Osteoblast (primary cell): Measurements from ENCODE around the gene ADARB2. TPM values are rescaled to one million over a fixed set of nuclear protein-coding genes. Genes with fewer than 3 reads are reported as not detected.

Experiments
- DNase-seq: peaks from one replicate; pipeline ENCODE4 v3.0.0; 2011; ENCODE audit warnings: low spot score, mixed read lengths; ENCODE audit not compliant: insufficient read length; ENCODE audit errors: missing footprints
- H2AFZ ChIP-seq: 2 replicates; pipeline ENCODE4 v1.6.0; 2011; ENCODE audit warnings: mild to moderate bottlenecking, low read length
- H3K27ac ChIP-seq: 2 replicates; pipeline ENCODE4 v1.5.1; 2011; ENCODE audit warnings: mild to moderate bottlenecking, low read depth, low read length, moderate library complexity
- H3K27me3 ChIP-seq: 2 replicates; pipeline ENCODE4 v1.6.0; 2012; ENCODE audit warnings: mild to moderate bottlenecking, control low read depth, inconsistent platforms, low read length, moderate library complexity; ENCODE audit not compliant: insufficient read depth
- H3K36me3 ChIP-seq: 2 replicates; pipeline ENCODE4 v1.5.1; 2011; ENCODE audit warnings: mild to moderate bottlenecking, low read length, control low read depth, moderate library complexity; ENCODE audit not compliant: insufficient read depth
- H3K4me1 ChIP-seq: 2 replicates; pipeline ENCODE4 v1.5.1; 2011; ENCODE audit warnings: mild to moderate bottlenecking, low read length, control low read depth, moderate library complexity; ENCODE audit not compliant: insufficient read depth
- H3K4me2 ChIP-seq: 2 replicates; pipeline ENCODE4 v1.6.0; 2011; ENCODE audit warnings: mild to moderate bottlenecking, low read length; ENCODE audit not compliant: insufficient read depth
- H3K4me3 ChIP-seq: fragments of 200-600 bp; sonication (generic); 3 replicates; pipeline ENCODE4 v1.5.1; 2012; ENCODE audit warnings: mild to moderate bottlenecking, low read length, inconsistent platforms; ENCODE audit not compliant: insufficient read depth
- H3K79me2 ChIP-seq: 2 replicates; pipeline ENCODE4 v1.6.0; 2012; ENCODE audit warnings: mild to moderate bottlenecking, low read length, control low read depth, inconsistent platforms; ENCODE audit not compliant: insufficient read depth
- H3K9me3 ChIP-seq: 2 replicates; pipeline ENCODE4 v1.5.1; 2011; ENCODE audit warnings: low read depth, low read length, control low read depth
- H4K20me1 ChIP-seq: 2 replicates; pipeline ENCODE4 v1.6.0; 2012; ENCODE audit warnings: mild to moderate bottlenecking, low read length, control low read depth; ENCODE audit not compliant: insufficient read depth
- total RNA-seq: library from RNA; depleted of rRNA; stranded (reverse); fragments of >200 nt; gene quantifications from 2 replicates; pipeline ENCODE4 v1.2.3, GENCODE V29; 2012
- TF ChIP-seq, protein P1 (sequence below): IDR thresholded peaks from 2 replicates; pipeline ENCODE4 v1.5.1; 2011; ENCODE audit warnings: mild to moderate bottlenecking, low read depth, low read length, moderate library complexity; ENCODE audit errors: extremely low read depth

The ADARB2 gene
- total RNA-seq, 1 donor: not detected

DNA sequence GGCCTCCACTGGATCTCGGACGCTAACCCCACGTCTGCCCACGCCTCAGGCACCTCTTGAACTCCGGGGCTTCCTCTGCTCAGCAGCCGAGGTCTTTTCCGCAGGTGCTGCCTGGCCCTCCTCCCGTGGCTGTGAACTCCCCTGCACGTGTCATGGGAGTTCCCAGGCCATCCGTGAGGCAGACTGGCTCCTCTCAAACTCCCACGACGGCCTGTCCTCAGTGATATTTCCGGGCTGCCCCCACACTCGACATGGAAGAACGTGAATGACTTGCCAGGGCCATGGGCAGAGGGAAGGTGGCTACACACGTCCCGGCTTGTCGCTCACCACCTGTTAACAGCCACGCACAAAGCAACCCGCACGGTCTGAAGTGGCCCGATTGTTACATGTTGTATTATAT is 110.9 kb downstream of the ADARB2 start:
- Histone ChIP-seq H3K27ac (no peak overlapping the region), H3K4me3 (no peak overlapping the region), H3K9me3 (no peaks in the 10 kb centered on the region), H3K79me2 (no peaks in the 10 kb centered on the region), H2AFZ (no peak overlapping the region), H3K4me2 (no peak overlapping the region), H4K20me1 (no peaks in the 10 kb centered on the region), H3K36me3 (no peaks in the 10 kb centered on the region), H3K27me3 (no peaks in the 10 kb centered on the region), H3K4me1 (no peaks in the 10 kb centered on the region)
- TF ChIP-seq, protein P1, sequence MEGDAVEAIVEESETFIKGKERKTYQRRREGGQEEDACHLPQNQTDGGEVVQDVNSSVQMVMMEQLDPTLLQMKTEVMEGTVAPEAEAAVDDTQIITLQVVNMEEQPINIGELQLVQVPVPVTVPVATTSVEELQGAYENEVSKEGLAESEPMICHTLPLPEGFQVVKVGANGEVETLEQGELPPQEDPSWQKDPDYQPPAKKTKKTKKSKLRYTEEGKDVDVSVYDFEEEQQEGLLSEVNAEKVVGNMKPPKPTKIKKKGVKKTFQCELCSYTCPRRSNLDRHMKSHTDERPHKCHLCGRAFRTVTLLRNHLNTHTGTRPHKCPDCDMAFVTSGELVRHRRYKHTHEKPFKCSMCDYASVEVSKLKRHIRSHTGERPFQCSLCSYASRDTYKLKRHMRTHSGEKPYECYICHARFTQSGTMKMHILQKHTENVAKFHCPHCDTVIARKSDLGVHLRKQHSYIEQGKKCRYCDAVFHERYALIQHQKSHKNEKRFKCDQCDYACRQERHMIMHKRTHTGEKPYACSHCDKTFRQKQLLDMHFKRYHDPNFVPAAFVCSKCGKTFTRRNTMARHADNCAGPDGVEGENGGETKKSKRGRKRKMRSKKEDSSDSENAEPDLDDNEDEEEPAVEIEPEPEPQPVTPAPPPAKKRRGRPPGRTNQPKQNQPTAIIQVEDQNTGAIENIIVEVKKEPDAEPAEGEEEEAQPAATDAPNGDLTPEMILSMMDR: no peak
- DNase-seq: no peak

GRCh38 chr10:1625731-1626130 is 111.6 kb downstream of the ADARB2 start:
- Histone ChIP-seq H3K9me3 (no peaks in the 10 kb centered on the region), H3K4me3 (no peak overlapping the region)

DNA sequence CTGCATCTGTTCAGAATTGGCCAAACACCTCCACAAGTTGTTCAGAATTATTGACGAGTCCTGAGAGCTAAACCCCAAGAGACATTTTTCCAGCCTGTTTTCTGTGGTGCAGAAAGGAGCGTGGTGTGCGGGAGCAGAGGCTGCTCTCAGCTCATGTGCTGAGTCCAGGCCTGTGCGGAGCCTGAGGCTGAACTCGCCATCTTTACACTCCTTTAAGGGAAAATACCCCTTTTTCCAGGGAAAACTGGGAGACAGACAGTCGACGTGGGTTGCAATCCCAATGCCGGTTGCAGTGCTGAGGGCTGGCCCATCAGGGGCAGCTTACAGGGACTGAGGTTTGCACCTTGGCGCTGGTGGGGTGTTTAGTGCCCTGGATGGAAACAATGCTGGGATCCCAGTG is 112.2 kb downstream of the ADARB2 start:
- Histone ChIP-seq H3K4me2 (no peak overlapping the region), H2AFZ (no peak overlapping the region), H3K27ac (no peak overlapping the region), H3K27me3 (no peaks in the 10 kb centered on the region), H4K20me1 (no peaks in the 10 kb centered on the region), H3K36me3 (no peaks in the 10 kb centered on the region), H3K4me1 (no peaks in the 10 kb centered on the region), H3K4me3 (no peak overlapping the region), H3K9me3 (no peaks in the 10 kb centered on the region), H3K79me2 (no peaks in the 10 kb centered on the region)
- TF ChIP-seq, protein P1: no peak
- no peak for DNase-seq

More at GRCh38 chr10:1625731-1626130, 111.6 kb downstream of the ADARB2 start:
- H3K4me1 ChIP-seq: no peaks in the 10 kb centered on the region
- H3K4me2 ChIP-seq: no peak overlapping the region
- DNase-seq: no peak
- H3K36me3 ChIP-seq: no peaks in the 10 kb centered on the region
- no peaks in the 10 kb centered on the region for H3K79me2 ChIP-seq
- TF ChIP-seq, protein P1: no peak
- no peak overlapping the region for H2AFZ ChIP-seq
- no peaks in the 10 kb centered on the region for H4K20me1 ChIP-seq
- no peak overlapping the region for H3K27ac ChIP-seq
- H3K27me3 ChIP-seq: no peaks in the 10 kb centered on the region

GRCh38 chr10:1624240-1624639 is 113.1 kb downstream of the ADARB2 start:
- H3K27ac ChIP-seq: no peak overlapping the region
- no peaks in the 10 kb centered on the region for H3K36me3 ChIP-seq
- DNase-seq: no peak
- no peak overlapping the region for H3K4me3 ChIP-seq
- H4K20me1 ChIP-seq: no peaks in the 10 kb centered on the region
- H3K4me2 ChIP-seq: no peak overlapping the region
- H3K79me2 ChIP-seq: no peaks in the 10 kb centered on the region
- no peak overlapping the region for H2AFZ ChIP-seq
- no peaks in the 10 kb centered on the region for H3K27me3 ChIP-seq
- no peaks in the 10 kb centered on the region for H3K4me1 ChIP-seq
- no peaks in the 10 kb centered on the region for H3K9me3 ChIP-seq
- TF ChIP-seq, protein P1: no peak
